NCI-H2029 (cell line): ENCODE data around the gene OCEL1.
A peak's percentile ranks its signal among the peaks of the same experiment; 100 is the strongest.
"Not testable (repeated sequence)": the region's sequence is repeated elsewhere in the genome, so short reads cannot be mapped to it uniquely, and the experiment has no call there.

ENCODE experiments used
- DNase-seq: peaks from one replicate; lab custom pipeline; 2025; lab: John Stamatoyannopoulos, UW

OCEL1 gene, protein sequence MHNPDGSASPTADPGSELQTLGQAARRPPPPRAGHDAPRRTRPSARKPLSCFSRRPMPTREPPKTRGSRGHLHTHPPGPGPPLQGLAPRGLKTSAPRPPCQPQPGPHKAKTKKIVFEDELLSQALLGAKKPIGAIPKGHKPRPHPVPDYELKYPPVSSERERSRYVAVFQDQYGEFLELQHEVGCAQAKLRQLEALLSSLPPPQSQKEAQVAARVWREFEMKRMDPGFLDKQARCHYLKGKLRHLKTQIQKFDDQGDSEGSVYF

DNA sequence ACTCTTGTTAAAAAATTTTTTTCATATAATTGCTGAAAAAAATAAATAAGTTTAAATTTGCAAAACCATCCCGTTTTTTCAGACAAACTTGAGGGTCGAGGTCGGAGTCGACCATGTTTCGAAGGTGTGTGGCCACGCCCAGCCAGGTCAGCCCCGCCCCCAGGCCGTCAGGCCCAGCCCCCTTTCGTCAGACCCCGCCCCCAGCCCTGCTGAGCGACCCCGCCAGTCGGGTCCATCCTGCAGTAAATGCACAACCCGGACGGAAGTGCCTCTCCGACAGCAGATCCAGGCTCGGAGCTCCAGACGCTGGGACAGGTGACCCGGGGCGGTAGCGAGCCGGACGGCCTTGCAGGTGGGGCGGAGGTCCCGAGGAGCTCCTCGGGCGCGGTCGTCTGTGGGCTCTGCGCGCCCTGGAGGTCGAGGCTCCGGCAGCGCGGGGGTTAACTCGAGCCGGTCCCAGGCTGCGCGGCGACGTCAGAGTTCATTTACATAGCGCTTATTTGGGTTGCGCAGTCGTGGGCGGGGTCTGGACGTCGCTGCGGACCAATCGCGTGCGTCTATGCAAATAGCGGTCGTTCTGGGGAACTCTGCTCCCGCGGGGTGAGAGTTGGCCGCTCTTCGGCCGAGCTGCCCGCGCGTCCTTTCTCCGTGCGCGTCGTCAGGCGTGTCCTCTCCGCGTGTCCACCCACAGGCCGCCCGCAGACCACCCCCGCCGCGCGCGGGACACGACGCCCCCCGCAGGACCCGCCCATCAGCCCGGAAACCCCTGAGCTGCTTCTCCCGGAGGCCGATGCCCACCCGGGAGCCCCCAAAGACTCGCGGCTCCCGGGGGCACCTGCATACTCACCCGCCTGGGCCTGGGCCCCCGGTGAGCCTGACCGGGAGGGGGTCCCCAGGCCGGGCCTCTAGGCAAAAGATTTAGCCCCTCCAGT lies at the start of gene OCEL1:
Gene OCEL1 (plus strand): TSS at position 225 of the 932 bp plus-strand sequence. CDS start 22 bp downstream, at position 247.
- peak; percentile 96 for DNase-seq

- no peak for DNase-seq
Observed at GRCh38 chr19:17178291-17178690, 47.7 kb upstream of the OCEL1 start.

DNA sequence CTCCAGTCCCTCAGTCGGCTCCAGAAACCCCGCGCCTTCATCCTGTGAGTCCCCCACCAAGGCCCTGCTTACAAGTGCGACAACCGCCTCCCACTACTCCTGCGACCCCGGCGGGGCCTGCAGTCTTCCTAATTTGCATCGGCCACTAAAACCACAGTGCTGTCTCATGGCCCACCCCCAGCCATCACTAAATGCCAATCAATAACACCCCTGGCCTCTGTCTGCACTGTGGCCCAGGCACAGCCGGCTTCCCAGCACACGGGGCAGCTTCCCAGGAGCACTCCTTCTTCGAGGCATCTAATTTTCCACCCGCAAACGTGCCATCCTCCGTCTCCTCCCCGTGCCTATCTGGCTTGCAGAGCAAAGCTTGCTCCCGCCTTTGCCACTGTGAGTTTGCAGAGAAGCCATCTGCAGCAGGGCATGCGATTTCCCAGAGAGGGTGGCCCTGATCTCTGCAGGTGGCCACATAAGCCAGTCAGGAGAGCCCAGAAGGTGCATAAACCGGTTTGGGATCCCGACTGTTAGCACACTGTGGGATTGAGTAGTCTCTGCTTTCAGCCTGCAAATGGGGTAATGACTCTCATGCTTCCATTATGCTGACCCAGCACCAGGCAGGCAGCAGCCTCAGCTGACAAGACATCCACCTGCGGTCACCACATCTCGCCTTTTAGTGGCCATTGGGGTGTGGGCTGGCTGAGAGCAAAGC lies 44.9 kb upstream of the OCEL1 start:
- no peak for DNase-seq

- DNase-seq: no peak
Observed at GRCh38 chr19:17183271-17183761, 42.7 kb upstream of the OCEL1 start.

DNA sequence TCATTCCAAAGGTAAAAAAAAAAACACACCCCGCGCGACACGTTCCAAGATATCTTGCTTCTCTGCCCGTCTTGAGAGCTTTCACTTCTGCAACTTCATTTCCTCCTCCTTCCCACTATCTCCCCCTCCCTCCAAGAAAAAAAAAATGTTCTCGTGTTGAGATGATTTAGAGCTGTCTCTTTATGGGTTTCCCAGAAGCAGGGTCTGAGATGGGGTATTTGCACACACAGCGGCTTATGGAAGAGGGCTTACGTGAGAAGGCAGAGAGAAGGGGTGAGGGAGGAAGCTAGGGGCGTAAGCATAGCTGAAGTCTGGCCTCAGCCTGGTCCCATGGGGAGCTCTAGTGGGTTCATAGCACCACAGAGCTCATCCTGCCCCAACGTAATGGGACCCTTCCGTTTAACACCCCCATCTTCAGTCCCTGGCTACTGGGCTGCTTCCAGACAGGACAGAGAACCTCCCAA lies 42.1 kb upstream of the OCEL1 start:
- DNase-seq: no peak

- no peak for DNase-seq
Observed at GRCh38 chr19:17184371-17184841, 41.6 kb upstream of the OCEL1 start.

DNA sequence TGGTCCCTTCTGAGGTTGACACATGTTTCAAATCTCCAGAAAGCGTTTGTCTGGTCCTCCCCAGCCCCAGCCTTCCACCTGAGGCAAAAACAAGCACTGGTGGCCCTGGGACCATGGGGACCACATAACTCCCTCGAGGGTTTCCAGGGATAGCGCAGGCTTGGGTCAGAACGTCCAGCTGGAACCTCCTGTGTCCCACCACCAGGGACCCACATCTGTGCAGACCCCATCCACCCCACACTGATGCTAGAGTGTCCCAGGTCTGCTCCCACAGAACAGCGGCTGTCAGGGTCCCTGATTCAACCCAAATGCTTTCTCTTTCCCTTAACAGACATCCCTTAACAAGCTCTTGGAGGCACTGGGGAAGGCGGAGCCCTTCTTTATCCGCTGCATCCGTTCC lies 40.4 kb upstream of the OCEL1 start:
- DNase-seq: no peak

DNA sequence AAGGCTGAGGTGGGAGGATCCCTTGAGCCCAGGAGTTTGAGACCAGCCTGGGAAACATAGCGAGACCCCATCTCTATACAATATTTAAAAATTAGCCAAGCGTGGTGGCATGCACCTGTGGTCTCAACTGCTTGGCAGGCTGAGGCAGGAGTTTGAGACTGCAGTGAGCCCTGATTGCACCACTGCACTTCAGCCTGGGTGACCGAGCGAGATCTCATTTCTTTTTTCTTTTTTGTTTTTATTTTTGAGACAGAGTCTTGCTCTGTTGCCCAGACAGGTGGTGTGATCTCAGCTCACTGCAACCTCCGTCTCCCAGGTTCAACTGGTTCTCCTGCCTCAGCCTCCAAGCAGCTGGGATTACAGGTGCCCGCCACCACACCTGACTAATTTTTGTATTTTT lies 34.3 kb upstream of the OCEL1 start:
- DNase-seq: not testable (repeated sequence)

DNA sequence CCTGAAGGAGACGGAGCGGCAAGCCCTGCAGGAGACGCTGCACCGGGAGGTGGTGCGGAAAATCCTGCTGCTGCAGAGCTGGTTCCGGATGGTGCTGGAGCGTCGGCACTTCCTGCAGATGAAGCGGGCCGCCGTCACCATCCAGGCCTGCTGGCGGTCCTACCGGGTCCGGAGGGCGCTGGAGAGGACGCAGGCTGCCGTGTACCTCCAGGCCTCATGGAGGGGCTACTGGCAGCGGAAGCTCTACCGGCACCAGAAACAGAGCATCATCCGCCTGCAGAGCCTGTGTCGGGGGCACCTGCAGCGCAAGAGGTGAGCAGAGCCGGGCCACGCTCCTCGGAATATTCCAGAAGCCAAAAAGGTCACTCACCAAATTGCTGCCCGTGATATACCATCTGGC lies 33.3 kb upstream of the OCEL1 start:
- DNase-seq: no peak

DNA sequence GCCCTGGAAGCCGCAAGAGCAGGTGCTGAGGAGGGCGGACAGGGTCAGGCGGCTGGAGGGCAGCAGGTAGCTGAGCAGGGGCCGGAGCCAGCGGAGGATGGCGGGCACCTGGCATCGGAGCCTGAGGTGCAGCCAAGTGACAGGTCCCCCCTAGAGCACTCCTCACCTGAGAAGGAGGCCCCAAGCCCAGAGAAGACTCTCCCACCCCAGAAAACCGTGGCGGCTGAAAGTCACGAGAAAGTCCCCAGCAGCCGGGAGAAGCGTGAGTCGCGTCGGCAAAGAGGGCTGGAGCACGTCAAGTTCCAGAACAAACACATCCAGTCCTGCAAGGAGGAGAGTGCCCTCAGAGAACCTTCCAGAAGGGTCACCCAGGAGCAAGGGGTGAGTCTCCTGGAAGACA lies 31.4 kb upstream of the OCEL1 start:
- no peak for DNase-seq

DNA sequence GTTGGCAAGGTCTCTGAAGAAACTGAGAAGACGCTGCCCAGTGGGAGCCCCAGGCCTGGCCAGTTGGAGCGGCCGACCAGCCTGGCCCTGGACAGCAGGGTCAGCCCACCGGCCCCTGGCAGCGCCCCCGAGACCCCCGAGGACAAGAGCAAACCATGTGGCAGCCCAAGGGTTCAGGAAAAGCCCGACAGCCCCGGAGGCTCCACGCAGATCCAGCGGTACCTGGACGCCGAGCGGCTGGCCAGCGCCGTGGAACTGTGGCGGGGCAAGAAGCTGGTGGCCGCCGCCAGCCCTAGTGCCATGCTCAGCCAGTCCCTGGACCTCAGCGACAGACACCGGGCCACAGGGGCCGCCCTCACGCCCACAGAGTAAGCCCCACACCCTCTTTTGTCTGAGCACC lies 30.9 kb upstream of the OCEL1 start:
- DNase-seq: no peak

DNA sequence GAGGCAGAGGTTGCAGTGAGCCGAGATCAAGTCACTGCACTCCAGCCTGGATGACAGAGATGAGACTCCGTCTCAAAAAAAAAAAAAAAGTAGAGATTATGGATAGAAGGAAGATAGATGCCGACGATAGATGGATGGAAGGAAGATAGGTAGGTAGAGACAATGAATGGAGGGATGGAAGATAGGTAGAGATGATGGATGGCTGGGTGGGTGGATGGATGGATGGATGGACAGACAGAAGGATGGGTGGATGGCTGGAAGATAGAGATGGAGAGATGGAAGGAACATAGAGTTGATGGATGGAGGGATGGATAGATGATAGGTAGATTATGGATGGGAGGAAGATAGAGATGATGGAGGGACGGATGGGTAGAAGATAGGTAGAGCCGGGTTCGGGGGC lies 29.4 kb upstream of the OCEL1 start:
- DNase-seq: no peak

- DNase-seq: no peak
Observed at GRCh38 chr19:17197666-17198065, 28.4 kb upstream of the OCEL1 start.

GRCh38 chr19:17200408-17201079 lies 25.5 kb upstream of the OCEL1 start:
- DNase-seq: no peak

DNA sequence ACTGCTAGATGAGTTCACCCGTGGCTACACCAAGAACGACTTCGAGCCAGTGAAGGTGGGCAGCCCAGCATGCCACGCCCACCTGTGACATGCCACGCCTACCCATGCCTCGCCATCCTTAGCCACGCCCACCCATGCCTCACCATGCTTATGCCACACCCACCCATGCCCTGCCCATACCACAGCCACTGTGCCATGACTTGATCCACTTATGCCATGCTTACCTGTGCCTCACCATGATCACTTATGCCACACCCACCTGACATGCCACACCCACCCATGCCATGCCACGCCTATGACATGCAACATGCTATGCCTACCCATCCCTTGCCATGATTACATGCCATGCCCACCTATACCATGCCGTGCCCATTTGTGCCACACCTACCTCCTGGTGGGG lies 23.8 kb upstream of the OCEL1 start:
- no peak for DNase-seq

GRCh38 chr19:17202713-17203112 lies 23.3 kb upstream of the OCEL1 start:
- DNase-seq: no peak

DNA sequence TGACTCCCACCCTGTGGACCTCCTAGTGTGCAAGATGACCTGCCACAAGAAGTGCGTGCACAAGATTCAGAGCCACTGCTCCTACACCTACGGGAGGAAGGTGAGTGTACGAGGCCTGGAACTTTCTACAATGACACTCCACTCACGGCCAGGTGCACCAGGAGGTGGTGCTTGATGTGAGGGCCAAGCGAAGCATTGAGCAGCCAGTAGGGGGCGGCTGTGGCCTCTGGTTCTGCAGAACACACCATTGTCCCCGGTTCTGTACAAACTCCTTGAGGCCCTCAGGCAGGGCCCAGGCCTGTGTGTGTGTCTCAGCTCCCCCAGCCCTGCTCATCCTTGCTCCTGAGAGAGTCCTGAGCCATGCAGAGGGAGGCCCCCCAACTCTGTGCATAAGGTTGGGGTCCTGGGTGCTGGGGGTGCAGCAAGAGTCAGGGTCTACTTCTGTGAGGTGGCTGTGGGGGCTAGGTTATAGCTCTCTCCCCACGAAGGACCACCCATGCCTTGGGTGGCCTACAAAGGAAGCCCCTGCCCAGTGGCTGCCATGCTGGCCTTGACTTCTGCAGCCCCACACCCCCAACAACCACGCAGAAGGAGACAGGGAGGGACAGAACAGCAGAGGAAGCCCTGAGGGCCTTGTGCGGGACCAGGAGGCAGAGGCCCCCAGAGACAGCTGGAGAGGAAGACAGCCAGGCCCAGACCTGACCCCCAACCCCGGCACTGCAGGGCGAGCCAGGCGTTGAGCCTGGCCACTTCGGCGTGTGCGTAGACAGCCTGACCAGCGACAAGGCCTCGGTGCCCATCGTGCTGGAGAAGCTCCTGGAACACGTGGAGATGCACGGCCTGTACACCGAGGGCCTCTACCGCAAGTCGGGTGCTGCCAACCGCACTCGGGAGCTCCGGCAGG lies 20.5 kb upstream of the OCEL1 start:
- DNase-seq: peak; percentile 32

GRCh38 chr19:17206736-17207581 lies 19.1 kb upstream of the OCEL1 start:
- DNase-seq: no peak
